CD14-positive monocyte (primary cell): ENCODE results near the gene DHRS9. TPM values are rescaled to one million over a fixed set of nuclear protein-coding genes. Genes with fewer than 3 reads are reported as not detected.

Experiments used
- DNase-seq, 3 donors: peaks; one replicate each; pipeline ENCODE4 v3.0.0-alpha.2; 2011 to 2022
- H2AFZ ChIP-seq: 2 replicates; pipeline ENCODE4 v1.6.0; 2012; ENCODE audit warnings: mild to moderate bottlenecking, low read depth, low read length, inconsistent platforms; ENCODE audit not compliant: insufficient read depth, poor library complexity, severe bottlenecking
- H3K27ac ChIP-seq, 2 donors: 1 replicate in 1 of 2; 2 replicates in 1 of 2; pipeline ENCODE4 v1.5.1; 2012 to 2013; ENCODE audit warnings: low read length in 2 of 2, control low read depth in 1 of 2, inconsistent platforms in 1 of 2, low read depth in 1 of 2, mild to moderate bottlenecking in 1 of 2
- H3K27me3 ChIP-seq, 2 donors: one replicate each; pipeline versions ENCODE4 v1.6.0 to v1.6.1; 2011 to 2013; ENCODE audit warnings: low read length in 2 of 2; ENCODE audit not compliant: control insufficient read depth in 2 of 2, insufficient read depth in 2 of 2
- H3K36me3 ChIP-seq, 2 donors: replicated peaks in 1 of 2; 1 replicate in 1 of 2; 2 replicates in 1 of 2; pipeline versions ENCODE4 v1.5.1 to v1.6.1; 2012 to 2013; ENCODE audit warnings: low read length in 2 of 2, control low read depth in 1 of 2, inconsistent platforms in 1 of 2, mild to moderate bottlenecking in 1 of 2; ENCODE audit not compliant: insufficient read depth in 2 of 2, control insufficient read depth in 1 of 2
- H3K4me1 ChIP-seq, 2 donors: 1 replicate in 1 of 2; 2 replicates in 1 of 2; pipeline versions ENCODE4 v1.5.1 to v1.6.1; 2012 to 2013; ENCODE audit warnings: low read length in 2 of 2, control low read depth in 1 of 2, inconsistent platforms in 1 of 2, mild to moderate bottlenecking in 1 of 2, moderate library complexity in 1 of 2; ENCODE audit not compliant: insufficient read depth in 2 of 2, control insufficient read depth in 1 of 2
- H3K4me2 ChIP-seq: replicated peaks from 2 replicates; pipeline ENCODE3; 2012; ENCODE audit warnings: low read length, moderate library complexity, mild to moderate bottlenecking; ENCODE audit not compliant: poor library complexity, severe bottlenecking; ENCODE audit errors: extremely low read depth
- H3K4me3 ChIP-seq, 3 experiments: fragments of 200-600 bp in 1 of 3; sonication (generic) in 1 of 3; replicated peaks in 1 of 3; 1 replicate in 2 of 3; 2 replicates in 1 of 3; pipeline ENCODE4 v1.5.1; 2011 to 2013; ENCODE audit warnings: low read length in 3 of 3, mild to moderate bottlenecking in 3 of 3, control low read depth in 2 of 3, low read depth in 2 of 3, inconsistent platforms in 1 of 3, moderate library complexity in 1 of 3
- H3K79me2 ChIP-seq: 2 replicates; pipeline ENCODE4 v1.6.0; 2012; ENCODE audit warnings: mild to moderate bottlenecking, control low read depth, inconsistent platforms, low read length, moderate library complexity; ENCODE audit not compliant: insufficient read depth
- H3K9ac ChIP-seq: 2 replicates; pipeline ENCODE4 v1.6.0; 2017; ENCODE audit warnings: low read length, mild to moderate bottlenecking; ENCODE audit not compliant: insufficient read depth, poor library complexity, severe bottlenecking
- H3K9me3 ChIP-seq, 2 donors: replicated peaks in 1 of 2; 1 replicate in 1 of 2; 2 replicates in 1 of 2; pipeline versions ENCODE4 v1.5.1 to v1.6.1; 2012 to 2013; ENCODE audit warnings: low read length in 2 of 2, control low read depth in 1 of 2; ENCODE audit not compliant: control insufficient read depth in 1 of 2, insufficient read depth in 1 of 2
- H4K20me1 ChIP-seq: 2 replicates; pipeline ENCODE4 v1.6.0; 2012; ENCODE audit warnings: mild to moderate bottlenecking, low read length, control low read depth, moderate library complexity; ENCODE audit not compliant: insufficient read depth
- H3K27ac Mint-ChIP-seq, 7 donors: one replicate each; pipeline ENCODE4 v1.8.0; 2020; ENCODE audit warnings: mild to moderate bottlenecking in 7 of 7, mixed read lengths in 7 of 7, moderate library complexity in 6 of 7, inconsistent platforms in 2 of 7
- H3K27me3 Mint-ChIP-seq, 3 donors: one replicate each; pipeline ENCODE4 v1.8.0; 2021 to 2022; ENCODE audit warnings: low read depth in 3 of 3, mild to moderate bottlenecking in 3 of 3, mixed read lengths in 3 of 3, moderate library complexity in 3 of 3, inconsistent platforms in 1 of 3
- H3K36me3 Mint-ChIP-seq, 2 donors: one replicate each; pipeline ENCODE4 v1.8.0; 2020; ENCODE audit warnings: mixed read lengths in 2 of 2, inconsistent platforms in 1 of 2, mild to moderate bottlenecking in 1 of 2
- H3K4me1 Mint-ChIP-seq: one replicate; pipeline ENCODE4 v1.8.0; 2020; ENCODE audit warnings: mild to moderate bottlenecking, mixed read lengths
- H3K4me3 Mint-ChIP-seq, 2 donors: one replicate each; pipeline ENCODE4 v1.8.0; 2020; ENCODE audit warnings: mild to moderate bottlenecking in 2 of 2, mixed read lengths in 2 of 2, moderate library complexity in 1 of 2
- H3K9me3 Mint-ChIP-seq, 7 donors: one replicate each; pipeline ENCODE4 v1.8.0; 2020 to 2022; ENCODE audit warnings: mixed read lengths in 7 of 7, mild to moderate bottlenecking in 6 of 7, moderate library complexity in 6 of 7, inconsistent platforms in 2 of 7
- CTCF ChIP-seq: fragments of 200-600 bp; IDR thresholded peaks from one replicate; pipeline ENCODE4 v1.8.0; 2022; ENCODE audit warnings: antibody characterized with exemption, mild to moderate bottlenecking
- WGBS: methylation state at CpG from one replicate; pipeline ENCODE4 v1.1.5; 2013; ENCODE audit warnings: missing lambda C conversion rate; ENCODE audit not compliant: insufficient coverage; 5-methylcytosine and 5-hydroxymethylcytosine counted together
- intact Hi-C, 2 donors: fragments of 100-400 bp; cut with micrococcal nuclease; formaldehyde crosslinking; loops; one replicate each; pipeline versions ENCODE4 v1.15.0 to v1.15.1; 2023
- polyA plus RNA-seq, 3 donors: library from polyadenylated mRNA; depleted of rRNA in 1 of 3; unstranded in 2 of 3; stranded (reverse) in 1 of 3; fragments of 300-500 nt in 2 of 3; fragments of >200 nt in 1 of 3; fragmentation: Illumina TruSeq in 2 of 3; gene quantifications; 1 replicate in 2 of 3; 2 replicates in 1 of 3; pipeline ENCODE4 v1.2.3, GENCODE V29; 2012 to 2021

Gene DHRS9
- polyA plus RNA-seq, 3 donors = 10.0 to 12.9 (median 10.0) TPM

DNA sequence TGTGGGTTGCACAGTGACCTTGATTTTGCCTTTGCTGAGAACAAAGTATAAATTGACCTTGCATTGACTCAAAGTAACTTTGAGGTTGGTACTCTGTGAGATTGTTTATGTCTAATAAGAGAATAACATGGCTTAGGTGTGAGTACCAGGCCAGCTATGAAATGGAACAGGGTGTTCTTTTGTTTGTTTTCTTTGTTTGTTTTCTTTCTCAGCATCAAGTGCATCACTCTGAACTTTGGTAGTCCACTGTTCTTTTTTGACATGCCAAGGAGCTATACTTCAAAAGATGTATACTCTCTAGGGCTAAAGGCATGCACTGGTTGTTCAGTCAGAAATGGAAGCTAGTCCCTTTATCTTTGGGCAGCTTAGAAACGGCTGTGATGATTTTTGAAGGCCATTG lies 43.3 kb upstream of the DHRS9 start:
- Histone ChIP-seq H3K36me3 (no peaks in the 10 kb centered on the region), H3K4me1 (no peaks in the 10 kb centered on the region), H3K9ac (no peak overlapping the region), H2AFZ (no peak overlapping the region), H3K4me3 (no peak overlapping the region), H3K27ac (no peak overlapping the region), H3K79me2 (no peaks in the 10 kb centered on the region), H3K27me3 (no peaks in the 10 kb centered on the region), H4K20me1 (no peaks in the 10 kb centered on the region), H3K4me2 (no peak overlapping the region), H3K9me3 (no peaks in the 10 kb centered on the region)
- Mint-ChIP-seq H3K9me3 (peaks cover 0 to 5% (median 0%) of the 10 kb centered on the region in 7 donors), H3K27ac (no peak overlapping the region), H3K4me1 (peaks cover 6% of the 10 kb centered on the region), H3K36me3 (no peaks in the 10 kb centered on the region), H3K27me3 (peaks cover 0 to 2% (median 0%) of the 10 kb centered on the region in 3 donors), H3K4me3 (no peak overlapping the region)
- DNase-seq = no peak
- no CpG with 5 or more reads among the region's 1 CpG for WGBS
- TF ChIP-seq CTCF = no peak
- intact Hi-C loops = no loop called here

DNA sequence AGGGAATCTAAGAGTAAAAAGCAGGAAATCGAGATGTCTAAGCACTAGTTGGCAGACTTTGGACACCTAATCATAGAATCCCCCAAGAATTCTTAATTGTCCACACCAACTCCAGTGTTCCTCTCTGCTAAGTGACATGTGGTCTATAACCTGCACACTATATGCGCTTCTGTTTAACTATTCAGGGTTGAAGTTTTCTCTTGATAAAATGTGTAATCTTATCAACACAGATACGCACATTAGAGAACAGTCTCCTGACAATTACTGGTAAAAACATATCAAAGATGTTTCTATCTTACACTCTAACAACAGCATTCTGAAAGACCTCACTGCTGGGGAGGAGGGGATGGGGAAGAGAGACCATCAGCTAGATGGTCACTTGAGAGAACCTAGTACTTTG lies 42.1 kb upstream of the DHRS9 start:
- H4K20me1 ChIP-seq = no peaks in the 10 kb centered on the region
- Mint-ChIP-seq H3K4me1 (peaks cover 8% of the 10 kb centered on the region), H3K27me3 (peaks cover 0 to 2% (median 0%) of the 10 kb centered on the region in 3 donors), H3K4me3 (no peak overlapping the region), H3K27ac (no peak overlapping the region), H3K9me3 (peaks cover 0 to 5% (median 0%) of the 10 kb centered on the region in 7 donors), H3K36me3 (no peaks in the 10 kb centered on the region)
- no peak overlapping the region for H3K4me3 ChIP-seq
- no peak overlapping the region for H2AFZ ChIP-seq
- DNase-seq = no peak
- H3K9me3 ChIP-seq = no peaks in the 10 kb centered on the region
- no peak overlapping the region for H3K4me2 ChIP-seq
- TF ChIP-seq CTCF = no peak
- no peak overlapping the region for H3K27ac ChIP-seq
- H3K36me3 ChIP-seq = no peaks in the 10 kb centered on the region
- no peaks in the 10 kb centered on the region for H3K79me2 ChIP-seq
- H3K4me1 ChIP-seq = no peaks in the 10 kb centered on the region
- WGBS = no CpG with 5 or more reads among the region's 3 CpGs
- intact Hi-C loops = no loop called here
- no peak overlapping the region for H3K9ac ChIP-seq
- H3K27me3 ChIP-seq = no peaks in the 10 kb centered on the region
